ENCODE measurements around the gene YPEL3.

The YPEL3 gene

DNA sequence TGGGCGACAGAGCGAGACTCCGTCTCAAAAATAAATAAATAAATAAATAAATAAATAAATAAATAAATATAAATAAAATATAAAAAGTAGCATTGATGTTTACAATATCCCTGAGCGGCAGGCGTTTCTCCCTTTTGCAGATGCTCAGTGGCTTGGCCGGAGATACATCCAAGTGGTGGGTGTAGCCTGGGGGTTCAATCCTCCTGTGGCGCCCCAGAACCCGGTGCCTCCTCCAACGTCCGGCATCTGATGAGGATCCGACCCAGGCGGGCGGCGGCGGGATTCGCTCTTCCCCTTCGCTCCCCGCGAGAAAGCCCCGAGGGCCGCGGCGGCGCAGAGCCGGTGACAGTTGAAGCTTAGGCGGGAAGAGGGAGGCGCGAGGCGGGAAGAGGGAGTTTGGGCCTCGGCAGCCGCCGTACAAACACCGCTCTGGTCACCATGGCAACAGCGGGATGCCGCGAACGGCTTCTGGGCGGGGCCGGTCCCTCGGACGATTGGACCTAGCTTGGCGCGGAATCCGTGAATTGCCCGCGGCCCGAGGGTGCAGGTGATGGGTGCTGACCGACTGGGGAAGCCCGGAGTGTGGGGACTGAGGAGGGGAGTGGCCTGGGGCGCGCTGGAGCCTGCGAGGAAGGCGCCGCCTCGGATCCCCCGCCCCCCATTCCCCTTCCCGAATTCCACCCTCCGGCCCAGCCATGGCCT is 43.2 kb downstream of the YPEL3 start:
- TF ChIP-seq, protein P1, sequence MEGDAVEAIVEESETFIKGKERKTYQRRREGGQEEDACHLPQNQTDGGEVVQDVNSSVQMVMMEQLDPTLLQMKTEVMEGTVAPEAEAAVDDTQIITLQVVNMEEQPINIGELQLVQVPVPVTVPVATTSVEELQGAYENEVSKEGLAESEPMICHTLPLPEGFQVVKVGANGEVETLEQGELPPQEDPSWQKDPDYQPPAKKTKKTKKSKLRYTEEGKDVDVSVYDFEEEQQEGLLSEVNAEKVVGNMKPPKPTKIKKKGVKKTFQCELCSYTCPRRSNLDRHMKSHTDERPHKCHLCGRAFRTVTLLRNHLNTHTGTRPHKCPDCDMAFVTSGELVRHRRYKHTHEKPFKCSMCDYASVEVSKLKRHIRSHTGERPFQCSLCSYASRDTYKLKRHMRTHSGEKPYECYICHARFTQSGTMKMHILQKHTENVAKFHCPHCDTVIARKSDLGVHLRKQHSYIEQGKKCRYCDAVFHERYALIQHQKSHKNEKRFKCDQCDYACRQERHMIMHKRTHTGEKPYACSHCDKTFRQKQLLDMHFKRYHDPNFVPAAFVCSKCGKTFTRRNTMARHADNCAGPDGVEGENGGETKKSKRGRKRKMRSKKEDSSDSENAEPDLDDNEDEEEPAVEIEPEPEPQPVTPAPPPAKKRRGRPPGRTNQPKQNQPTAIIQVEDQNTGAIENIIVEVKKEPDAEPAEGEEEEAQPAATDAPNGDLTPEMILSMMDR (IDR thresholded peaks at IDR 0.05; ENCODE audit: insufficient read depth, low read length): no peak
- peak; percentile 30; the same call in 1 of the 2 replicates for TF ChIP-seq SPI1 (IDR thresholded peaks at IDR 0.05; ENCODE audit: borderline replicate concordance, low read depth)
- peak; percentile 87 for TF ChIP-seq POLR2AphosphoS5 (IDR thresholded peaks at IDR 0.05; ENCODE audit: low read depth)
- TF ChIP-seq, protein P2, sequence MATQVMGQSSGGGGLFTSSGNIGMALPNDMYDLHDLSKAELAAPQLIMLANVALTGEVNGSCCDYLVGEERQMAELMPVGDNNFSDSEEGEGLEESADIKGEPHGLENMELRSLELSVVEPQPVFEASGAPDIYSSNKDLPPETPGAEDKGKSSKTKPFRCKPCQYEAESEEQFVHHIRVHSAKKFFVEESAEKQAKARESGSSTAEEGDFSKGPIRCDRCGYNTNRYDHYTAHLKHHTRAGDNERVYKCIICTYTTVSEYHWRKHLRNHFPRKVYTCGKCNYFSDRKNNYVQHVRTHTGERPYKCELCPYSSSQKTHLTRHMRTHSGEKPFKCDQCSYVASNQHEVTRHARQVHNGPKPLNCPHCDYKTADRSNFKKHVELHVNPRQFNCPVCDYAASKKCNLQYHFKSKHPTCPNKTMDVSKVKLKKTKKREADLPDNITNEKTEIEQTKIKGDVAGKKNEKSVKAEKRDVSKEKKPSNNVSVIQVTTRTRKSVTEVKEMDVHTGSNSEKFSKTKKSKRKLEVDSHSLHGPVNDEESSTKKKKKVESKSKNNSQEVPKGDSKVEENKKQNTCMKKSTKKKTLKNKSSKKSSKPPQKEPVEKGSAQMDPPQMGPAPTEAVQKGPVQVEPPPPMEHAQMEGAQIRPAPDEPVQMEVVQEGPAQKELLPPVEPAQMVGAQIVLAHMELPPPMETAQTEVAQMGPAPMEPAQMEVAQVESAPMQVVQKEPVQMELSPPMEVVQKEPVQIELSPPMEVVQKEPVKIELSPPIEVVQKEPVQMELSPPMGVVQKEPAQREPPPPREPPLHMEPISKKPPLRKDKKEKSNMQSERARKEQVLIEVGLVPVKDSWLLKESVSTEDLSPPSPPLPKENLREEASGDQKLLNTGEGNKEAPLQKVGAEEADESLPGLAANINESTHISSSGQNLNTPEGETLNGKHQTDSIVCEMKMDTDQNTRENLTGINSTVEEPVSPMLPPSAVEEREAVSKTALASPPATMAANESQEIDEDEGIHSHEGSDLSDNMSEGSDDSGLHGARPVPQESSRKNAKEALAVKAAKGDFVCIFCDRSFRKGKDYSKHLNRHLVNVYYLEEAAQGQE (IDR thresholded peaks at IDR 0.05; ENCODE audit: insufficient replicate concordance, low read depth): no peak
- no peaks in the 10 kb centered on the region for H3K27me3 ChIP-seq (ENCODE audit: insufficient read depth, poor library complexity, severe bottlenecking)
- peak overlapping the region; percentile 88 for H3K27ac ChIP-seq (replicated peaks)
- peak overlapping the region; percentile 82 for H3K4me3 ChIP-seq (replicated peaks; ENCODE audit: insufficient read depth, low read length)
- peak; percentile 93 to 95 for DNase-seq (ENCODE audit: low read depth in 1 of 2, low spot score in 1 of 2)

DNA sequence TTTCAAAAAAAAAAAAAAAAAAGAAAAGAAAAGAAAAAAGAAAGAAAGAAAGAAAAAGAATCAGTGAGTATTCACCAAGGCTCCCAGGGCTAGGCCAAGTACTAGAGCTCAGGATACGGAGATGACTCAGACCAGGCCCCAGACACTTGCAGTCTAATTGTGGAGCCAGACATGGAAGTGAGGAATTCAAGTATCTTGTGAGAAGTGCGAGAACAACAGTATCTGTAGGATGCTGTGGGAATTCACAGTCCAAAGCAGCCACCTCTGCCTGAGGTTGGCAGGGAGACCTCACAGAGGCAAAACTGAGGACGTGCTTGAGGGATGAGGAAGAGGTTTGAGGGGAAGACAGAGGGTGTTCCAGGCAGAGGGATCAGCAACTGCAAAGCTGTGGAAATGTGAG is 44.5 kb downstream of the YPEL3 start:
- Histone ChIP-seq H3K27ac (replicated peaks) (no peak overlapping the region), H3K4me3 (replicated peaks; ENCODE audit: insufficient read depth, low read length) (no peak overlapping the region), H3K27me3 (ENCODE audit: insufficient read depth, poor library complexity, severe bottlenecking) (no peaks in the 10 kb centered on the region)
- TF ChIP-seq SPI1 (IDR thresholded peaks at IDR 0.05; ENCODE audit: borderline replicate concordance, low read depth): no peak
- TF ChIP-seq, protein P2 (IDR thresholded peaks at IDR 0.05; ENCODE audit: insufficient replicate concordance, low read depth): no peak
- TF ChIP-seq, protein P1 (IDR thresholded peaks at IDR 0.05; ENCODE audit: insufficient read depth, low read length): no peak
- no peak for TF ChIP-seq GABPA (IDR thresholded peaks at IDR 0.05; ENCODE audit: low read depth)
- TF ChIP-seq POLR2AphosphoS5 (IDR thresholded peaks at IDR 0.05; ENCODE audit: low read depth): no peak
- no peak for DNase-seq (ENCODE audit: low read depth in 1 of 2, low spot score in 1 of 2)

DNA sequence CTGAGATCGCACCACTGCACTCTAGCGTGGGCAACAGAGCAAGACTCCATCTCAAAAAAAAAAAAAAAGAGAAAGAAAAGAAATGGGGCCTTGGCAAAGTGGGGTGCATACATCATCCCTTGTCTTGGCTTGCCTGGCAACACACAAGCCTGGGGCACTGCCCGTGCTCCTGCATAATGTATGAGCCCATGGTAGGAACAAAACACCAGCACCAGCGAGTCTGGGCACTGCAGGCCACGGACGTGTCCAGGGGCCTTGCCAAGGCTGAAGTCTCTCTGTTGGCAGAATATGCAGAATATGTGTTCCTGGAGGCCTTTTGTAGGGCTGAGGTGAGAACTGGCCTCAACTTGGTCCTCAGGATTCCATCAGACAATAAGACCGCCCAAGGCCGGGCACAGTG is 46.1 kb downstream of the YPEL3 start:
- DNase-seq (ENCODE audit: low read depth in 1 of 2, low spot score in 1 of 2): no peak
- TF ChIP-seq GABPA (IDR thresholded peaks at IDR 0.05; ENCODE audit: low read depth): no peak
- no peak for TF ChIP-seq POLR2AphosphoS5 (IDR thresholded peaks at IDR 0.05; ENCODE audit: low read depth)
- TF ChIP-seq, protein P1 (IDR thresholded peaks at IDR 0.05; ENCODE audit: insufficient read depth, low read length): no peak
- TF ChIP-seq, protein P2 (IDR thresholded peaks at IDR 0.05; ENCODE audit: insufficient replicate concordance, low read depth): no peak
- no peak for TF ChIP-seq SPI1 (IDR thresholded peaks at IDR 0.05; ENCODE audit: borderline replicate concordance, low read depth)
- H3K4me3 ChIP-seq (replicated peaks; ENCODE audit: insufficient read depth, low read length): no peak overlapping the region
- no peaks in the 10 kb centered on the region for H3K27me3 ChIP-seq (ENCODE audit: insufficient read depth, poor library complexity, severe bottlenecking)
- H3K27ac ChIP-seq (replicated peaks): no peak overlapping the region

Measured in HL-60 (cell line).